Activated T-cell treated with anti-CD3 and anti-CD28 coated beads, Interleukin-2, amount 50 U/mL, for 24 hours (primary cell): ENCODE data around the gene GRID2.

Experiments used
- DNase-seq: peaks from one replicate; pipeline ENCODE4 v3.0.0-alpha.2; 2020
- H3K27ac Mint-ChIP-seq: 2 replicates; pipeline ENCODE4 v1.8.0; 2020; ENCODE audit warnings: mild to moderate bottlenecking, mixed read lengths
- H3K27me3 Mint-ChIP-seq: 2 replicates; pipeline ENCODE4 v1.8.0; 2020; ENCODE audit warnings: mixed read lengths
- H3K36me3 Mint-ChIP-seq: 2 replicates; pipeline ENCODE4 v1.8.0; 2020; ENCODE audit warnings: low read depth, mixed read lengths
- H3K4me1 Mint-ChIP-seq: 2 replicates; pipeline ENCODE4 v1.8.0; 2020; ENCODE audit warnings: low read depth, mixed read lengths
- H3K4me3 Mint-ChIP-seq: 2 replicates; pipeline ENCODE4 v1.8.0; 2020; ENCODE audit warnings: mild to moderate bottlenecking, moderate library complexity, mixed read lengths
- H3K9me3 Mint-ChIP-seq: 2 replicates; pipeline ENCODE4 v1.8.0; 2020; ENCODE audit warnings: mixed read lengths

GRID2 gene

GRCh38 chr4:93501946-93502345 lies 1198.2 kb downstream of the GRID2 start:
- H3K27me3 Mint-ChIP-seq, result no peaks in the 10 kb centered on the region
- H3K9me3 Mint-ChIP-seq, result peaks cover 7% of the 10 kb centered on the region
- DNase-seq, result no peak
- no peaks in the 10 kb centered on the region for H3K4me1 Mint-ChIP-seq
- H3K4me3 Mint-ChIP-seq, result no peak overlapping the region
- no peak overlapping the region for H3K27ac Mint-ChIP-seq
- no peaks in the 10 kb centered on the region for H3K36me3 Mint-ChIP-seq

GRCh38 chr4:93502991-93503390 lies 1199.2 kb downstream of the GRID2 start:
- Mint-ChIP-seq H3K9me3 (peaks cover 7% of the 10 kb centered on the region), H3K4me3 (no peak overlapping the region), H3K27me3 (no peaks in the 10 kb centered on the region), H3K36me3 (no peaks in the 10 kb centered on the region), H3K27ac (no peak overlapping the region), H3K4me1 (no peaks in the 10 kb centered on the region)
- no peak for DNase-seq

- H3K4me3 Mint-ChIP-seq, result no peak overlapping the region
- peaks cover 2% of the 10 kb centered on the region for H3K9me3 Mint-ChIP-seq
- no peaks in the 10 kb centered on the region for H3K27me3 Mint-ChIP-seq
- H3K36me3 Mint-ChIP-seq, result no peaks in the 10 kb centered on the region
- no peak overlapping the region for H3K27ac Mint-ChIP-seq
- DNase-seq, result no peak
- H3K4me1 Mint-ChIP-seq, result no peaks in the 10 kb centered on the region
Observed at GRCh38 chr4:93513851-93514250, 1210.1 kb downstream of the GRID2 start.

- Mint-ChIP-seq H3K4me3 (no peak overlapping the region), H3K36me3 (no peaks in the 10 kb centered on the region), H3K9me3 (peaks cover 2% of the 10 kb centered on the region), H3K4me1 (no peaks in the 10 kb centered on the region), H3K27ac (no peak overlapping the region), H3K27me3 (no peaks in the 10 kb centered on the region)
- no peak for DNase-seq
Observed at GRCh38 chr4:93515208-93515607, 1211.4 kb downstream of the GRID2 start.

GRCh38 chr4:93529692-93530372 lies 1226.1 kb downstream of the GRID2 start:
- no peak overlapping the region for H3K4me3 Mint-ChIP-seq
- H3K36me3 Mint-ChIP-seq, result no peaks in the 10 kb centered on the region
- H3K27ac Mint-ChIP-seq, result no peak overlapping the region
- no peaks in the 10 kb centered on the region for H3K27me3 Mint-ChIP-seq
- peaks cover 5% of the 10 kb centered on the region for H3K9me3 Mint-ChIP-seq
- no peak for DNase-seq
- H3K4me1 Mint-ChIP-seq, result no peaks in the 10 kb centered on the region

DNA sequence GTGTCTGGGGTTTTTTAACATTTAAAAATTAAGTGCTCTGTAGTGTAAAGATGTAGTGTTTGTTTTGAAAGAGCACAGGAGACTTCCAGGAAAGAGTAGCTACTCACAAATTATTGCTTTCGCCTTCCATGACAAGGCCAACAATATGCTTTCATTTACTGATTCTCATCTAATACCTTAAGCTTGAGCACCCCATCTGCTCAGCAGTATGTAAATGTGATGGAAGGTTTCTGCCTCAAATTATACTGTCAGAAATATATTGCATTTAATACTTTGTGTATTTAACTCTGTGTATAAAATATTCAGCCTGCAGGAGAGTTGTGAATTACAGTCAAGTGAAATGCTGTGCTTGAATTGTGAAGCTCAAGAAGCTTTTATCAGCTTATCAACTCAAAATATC lies 1228.5 kb downstream of the GRID2 start:
- Mint-ChIP-seq H3K4me1 (no peaks in the 10 kb centered on the region), H3K36me3 (no peaks in the 10 kb centered on the region), H3K4me3 (no peak overlapping the region), H3K9me3 (peaks cover 9% of the 10 kb centered on the region), H3K27ac (no peak overlapping the region), H3K27me3 (no peaks in the 10 kb centered on the region)
- DNase-seq, result no peak

DNA sequence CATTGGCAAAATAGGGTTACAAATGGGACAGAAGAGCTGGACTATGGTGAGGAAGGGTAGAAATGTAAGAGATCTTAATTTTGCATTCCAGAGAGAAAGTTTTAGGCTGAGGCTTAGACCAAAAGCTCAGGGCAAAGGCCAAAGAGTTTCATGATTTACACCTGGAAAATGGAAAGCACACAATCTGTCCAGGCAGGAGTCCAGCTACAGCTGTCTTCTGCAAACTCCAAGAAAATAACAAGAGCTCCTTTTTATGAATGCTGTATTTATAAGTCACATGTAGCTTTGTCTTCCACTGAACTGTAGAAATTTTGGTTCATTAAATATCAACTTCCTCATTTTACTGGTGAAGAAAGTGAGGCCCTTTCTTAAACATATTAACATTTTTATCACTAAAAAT lies 1236.8 kb downstream of the GRID2 start:
- Mint-ChIP-seq H3K4me3 (no peak overlapping the region), H3K27ac (no peak overlapping the region), H3K27me3 (no peaks in the 10 kb centered on the region), H3K36me3 (no peaks in the 10 kb centered on the region), H3K9me3 (peaks cover 5% of the 10 kb centered on the region), H3K4me1 (no peaks in the 10 kb centered on the region)
- no peak for DNase-seq

GRCh38 chr4:93561842-93562241 lies 1258.1 kb downstream of the GRID2 start:
- no peak overlapping the region for H3K4me3 Mint-ChIP-seq
- H3K27me3 Mint-ChIP-seq, result no peaks in the 10 kb centered on the region
- peaks cover 15% of the 10 kb centered on the region for H3K9me3 Mint-ChIP-seq
- H3K4me1 Mint-ChIP-seq, result no peaks in the 10 kb centered on the region
- DNase-seq, result no peak
- H3K36me3 Mint-ChIP-seq, result no peaks in the 10 kb centered on the region
- no peak overlapping the region for H3K27ac Mint-ChIP-seq

DNA sequence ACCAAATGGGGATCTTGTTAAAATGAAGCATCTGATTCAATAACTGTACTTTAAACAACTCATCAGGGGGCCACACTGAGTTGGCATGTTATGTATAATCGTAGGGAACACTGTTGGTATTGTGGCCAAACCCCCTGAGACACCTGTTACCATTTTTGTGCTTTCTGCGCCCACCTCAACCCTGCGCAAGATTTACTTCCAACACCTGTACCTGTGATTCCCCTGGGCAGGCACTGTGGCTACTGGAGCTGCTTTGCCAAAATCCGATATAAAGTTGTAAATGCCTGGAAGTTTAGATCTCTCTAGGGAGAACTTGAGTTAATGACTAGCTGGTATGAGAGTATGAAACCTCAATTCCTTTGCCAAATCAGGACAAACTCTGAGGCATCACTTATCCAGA lies 1265.0 kb downstream of the GRID2 start:
- Mint-ChIP-seq H3K9me3 (peaks cover 8% of the 10 kb centered on the region), H3K4me1 (no peaks in the 10 kb centered on the region), H3K27ac (no peak overlapping the region)

GRCh38 chr4:93573285-93573684 lies 1269.5 kb downstream of the GRID2 start:
- no peaks in the 10 kb centered on the region for H3K4me1 Mint-ChIP-seq
- H3K9me3 Mint-ChIP-seq, result peaks cover 2% of the 10 kb centered on the region
- no peaks in the 10 kb centered on the region for H3K36me3 Mint-ChIP-seq

More for the DNA sequence above, 1265.0 kb downstream of the GRID2 start:
- no peaks in the 10 kb centered on the region for H3K36me3 Mint-ChIP-seq
- DNase-seq, result no peak
- H3K27me3 Mint-ChIP-seq, result no peaks in the 10 kb centered on the region
- H3K4me3 Mint-ChIP-seq, result no peak overlapping the region

GRCh38 chr4:93578942-93579341 lies 1275.2 kb downstream of the GRID2 start:
- H3K27me3 Mint-ChIP-seq, result no peaks in the 10 kb centered on the region
- no peak overlapping the region for H3K4me3 Mint-ChIP-seq
- H3K36me3 Mint-ChIP-seq, result no peaks in the 10 kb centered on the region

More at GRCh38 chr4:93573285-93573684, 1269.5 kb downstream of the GRID2 start:
- no peak for DNase-seq
- H3K27ac Mint-ChIP-seq, result no peak overlapping the region
- no peak overlapping the region for H3K4me3 Mint-ChIP-seq
- H3K27me3 Mint-ChIP-seq, result no peaks in the 10 kb centered on the region

DNA sequence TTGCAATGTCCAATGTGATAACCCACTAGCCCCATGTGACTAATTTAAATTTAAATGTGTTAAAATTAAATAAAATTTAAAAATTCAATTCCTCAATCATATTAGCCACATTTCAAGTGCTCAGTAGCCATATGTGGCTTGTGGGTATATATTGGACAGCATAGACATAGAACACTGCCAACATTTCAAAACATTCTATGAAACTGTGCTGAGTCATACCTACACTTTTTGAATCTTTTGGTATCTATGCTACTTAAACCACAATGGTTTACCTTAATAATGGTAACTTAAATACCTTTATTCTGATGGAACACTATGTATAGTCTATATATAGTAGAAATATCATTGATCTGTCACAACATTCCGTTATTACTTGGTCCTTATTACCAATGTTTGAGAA lies 1301.4 kb downstream of the GRID2 start:
- peaks cover 10% of the 10 kb centered on the region for H3K9me3 Mint-ChIP-seq
- no peaks in the 10 kb centered on the region for H3K27me3 Mint-ChIP-seq
- no peak overlapping the region for H3K4me3 Mint-ChIP-seq
- no peak for DNase-seq
- no peaks in the 10 kb centered on the region for H3K36me3 Mint-ChIP-seq
- H3K27ac Mint-ChIP-seq, result no peak overlapping the region
- H3K4me1 Mint-ChIP-seq, result no peaks in the 10 kb centered on the region

More at GRCh38 chr4:93578942-93579341, 1275.2 kb downstream of the GRID2 start:
- no peak overlapping the region for H3K27ac Mint-ChIP-seq
- H3K9me3 Mint-ChIP-seq, result peaks cover 3% of the 10 kb centered on the region
- no peak for DNase-seq
- H3K4me1 Mint-ChIP-seq, result no peaks in the 10 kb centered on the region

GRCh38 chr4:93617606-93618005 lies 1313.8 kb downstream of the GRID2 start:
- Mint-ChIP-seq H3K27ac (no peak overlapping the region), H3K27me3 (no peaks in the 10 kb centered on the region), H3K4me3 (no peak overlapping the region), H3K9me3 (no peaks in the 10 kb centered on the region), H3K36me3 (no peaks in the 10 kb centered on the region), H3K4me1 (no peaks in the 10 kb centered on the region)
- no peak for DNase-seq

DNA sequence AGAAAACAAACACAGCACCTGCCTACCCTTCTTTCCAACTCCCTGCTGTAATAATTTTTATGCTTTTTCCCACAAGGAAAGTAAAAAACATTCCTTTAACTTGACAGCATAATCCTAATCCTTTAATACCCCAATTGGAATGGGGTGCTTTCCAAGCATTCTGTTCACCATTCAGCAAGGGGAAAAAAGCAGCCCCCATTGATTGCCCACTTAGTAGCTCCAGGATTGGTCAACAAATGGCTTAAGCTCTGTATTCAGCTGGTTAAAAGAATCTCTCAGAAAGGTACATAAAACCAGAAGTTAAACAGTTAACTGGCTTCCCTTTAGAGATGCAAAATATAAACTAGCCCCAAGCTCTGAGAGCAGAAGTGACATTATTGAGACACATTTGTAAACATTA lies 1330.0 kb downstream of the GRID2 start:
- H3K36me3 Mint-ChIP-seq, result no peaks in the 10 kb centered on the region
- no peaks in the 10 kb centered on the region for H3K27me3 Mint-ChIP-seq
- no peak overlapping the region for H3K27ac Mint-ChIP-seq
- peaks cover 4% of the 10 kb centered on the region for H3K9me3 Mint-ChIP-seq
- no peak overlapping the region for H3K4me3 Mint-ChIP-seq
- no peaks in the 10 kb centered on the region for H3K4me1 Mint-ChIP-seq
- DNase-seq, result no peak

DNA sequence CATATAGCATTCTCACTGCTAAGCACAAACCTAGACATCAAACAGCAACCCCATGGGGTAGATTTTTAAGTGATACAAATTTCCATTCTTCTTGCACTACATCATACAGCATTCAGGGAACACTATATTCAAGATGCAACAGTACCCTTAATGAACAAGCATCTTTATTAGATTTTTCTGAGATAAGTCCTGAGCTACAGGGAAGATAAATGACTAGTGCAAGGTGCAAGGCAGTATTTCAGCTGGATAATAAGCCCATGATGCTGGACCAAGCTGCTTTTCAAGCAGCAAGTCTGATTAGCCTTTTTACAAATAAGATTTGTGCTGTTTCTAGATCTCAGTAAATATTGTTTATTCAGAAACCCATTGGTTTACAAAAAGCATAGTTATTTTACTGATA lies 1332.2 kb downstream of the GRID2 start:
- Mint-ChIP-seq H3K4me3 (no peak overlapping the region), H3K36me3 (no peaks in the 10 kb centered on the region), H3K4me1 (no peaks in the 10 kb centered on the region), H3K9me3 (peaks cover 4% of the 10 kb centered on the region), H3K27me3 (no peaks in the 10 kb centered on the region), H3K27ac (no peak overlapping the region)
- DNase-seq, result no peak

DNA sequence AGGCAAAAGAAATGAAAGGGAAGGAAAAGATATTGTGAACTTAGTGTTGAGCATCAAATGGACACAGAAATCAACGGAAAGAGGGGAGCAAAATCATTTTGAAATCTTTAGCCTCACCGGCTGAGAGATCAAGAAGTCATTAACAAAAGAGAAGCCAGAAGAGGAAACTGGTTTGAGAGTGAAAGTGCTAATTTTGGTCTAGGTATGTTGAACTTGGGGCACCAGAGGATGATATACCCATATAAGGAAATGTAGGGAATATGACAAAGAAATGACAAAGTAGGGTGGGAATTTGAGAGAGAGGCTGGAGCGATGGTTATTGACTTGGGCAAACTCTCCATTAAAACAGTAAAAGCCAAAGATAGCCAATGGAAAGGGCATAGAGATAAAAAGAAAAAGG lies 1341.4 kb downstream of the GRID2 start:
- DNase-seq, result no peak
- Mint-ChIP-seq H3K9me3 (no peaks in the 10 kb centered on the region), H3K4me1 (no peaks in the 10 kb centered on the region), H3K4me3 (no peak overlapping the region), H3K36me3 (no peaks in the 10 kb centered on the region), H3K27me3 (no peaks in the 10 kb centered on the region), H3K27ac (no peak overlapping the region)
